ENCODE measurements around the gene PLPP3.

DNA sequence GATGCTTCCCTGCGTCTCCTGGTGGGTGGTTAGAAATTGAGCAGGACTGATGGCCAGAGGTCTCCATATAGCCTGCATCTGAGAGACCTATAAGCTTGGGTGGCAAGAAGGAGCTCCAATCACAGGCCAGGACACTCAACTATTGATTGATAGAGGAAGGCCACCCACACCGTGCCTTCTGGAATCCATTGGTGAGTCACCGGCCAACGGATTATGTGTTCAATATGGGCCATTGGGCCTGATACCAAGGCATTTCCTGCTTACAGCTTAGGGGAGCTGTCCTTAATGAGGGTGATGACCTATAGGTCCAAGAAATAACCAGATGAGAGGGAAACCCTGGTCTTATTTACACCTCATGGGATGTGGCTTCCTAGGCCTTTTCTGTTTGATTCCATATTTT is 115.1 kb downstream of the PLPP3 start:
- TF ChIP-seq, protein P1, sequence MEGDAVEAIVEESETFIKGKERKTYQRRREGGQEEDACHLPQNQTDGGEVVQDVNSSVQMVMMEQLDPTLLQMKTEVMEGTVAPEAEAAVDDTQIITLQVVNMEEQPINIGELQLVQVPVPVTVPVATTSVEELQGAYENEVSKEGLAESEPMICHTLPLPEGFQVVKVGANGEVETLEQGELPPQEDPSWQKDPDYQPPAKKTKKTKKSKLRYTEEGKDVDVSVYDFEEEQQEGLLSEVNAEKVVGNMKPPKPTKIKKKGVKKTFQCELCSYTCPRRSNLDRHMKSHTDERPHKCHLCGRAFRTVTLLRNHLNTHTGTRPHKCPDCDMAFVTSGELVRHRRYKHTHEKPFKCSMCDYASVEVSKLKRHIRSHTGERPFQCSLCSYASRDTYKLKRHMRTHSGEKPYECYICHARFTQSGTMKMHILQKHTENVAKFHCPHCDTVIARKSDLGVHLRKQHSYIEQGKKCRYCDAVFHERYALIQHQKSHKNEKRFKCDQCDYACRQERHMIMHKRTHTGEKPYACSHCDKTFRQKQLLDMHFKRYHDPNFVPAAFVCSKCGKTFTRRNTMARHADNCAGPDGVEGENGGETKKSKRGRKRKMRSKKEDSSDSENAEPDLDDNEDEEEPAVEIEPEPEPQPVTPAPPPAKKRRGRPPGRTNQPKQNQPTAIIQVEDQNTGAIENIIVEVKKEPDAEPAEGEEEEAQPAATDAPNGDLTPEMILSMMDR (IDR thresholded peaks at IDR 0.05), result no peak
- no peak for TF ChIP-seq POLR2A (IDR thresholded peaks at IDR 0.05)
